IMR-90 (cell line): ENCODE data around the gene VASN. TPM values are rescaled to one million over a fixed set of nuclear protein-coding genes. Genes with fewer than 3 reads are reported as not detected.

Source experiments
- ATAC-seq: fragments of 200-7000 bp; cut with Tn5 transposase; 2 replicates; pipeline ENCODE4 v1.9.1; 2020; ENCODE audit warnings: low read depth, mild to moderate bottlenecking, moderate library complexity
- BruUV-seq: library from RNA; stranded (reverse); fragments of 400-500 nt; replicated peaks from 2 replicates; lab custom pipeline; 2021; lab: Mats Ljungman, UMichigan
- CTCF ChIA-PET: fragments of 300-600 bp; formaldehyde crosslinking; extraction: SDS; loops from one replicate; lab custom pipeline; 2021; ENCODE audit warnings: antibody characterized with exemption; lab: Yijun Ruan, JAX
- POLR2A ChIA-PET: fragments of 300-600 bp; sonication (Branson Sonifier 250); formaldehyde crosslinking; loops from one replicate; lab custom pipeline; 2022; ENCODE audit warnings: antibody characterized with exemption; ENCODE audit not compliant: unreplicated experiment; lab: Charles Lee
- DNase-seq: peaks from one replicate; pipeline ENCODE4 v3.0.0; 2013
- H2AFZ ChIP-seq: replicated peaks from 2 replicates; pipeline ENCODE3; 2013; ENCODE audit warnings: low read length, mild to moderate bottlenecking; ENCODE audit not compliant: poor library complexity
- H2AK5ac ChIP-seq: 2 replicates; pipeline ENCODE4 v1.6.1; 2013; ENCODE audit warnings: low read depth, low read length, inconsistent platforms
- H2AK9ac ChIP-seq: replicated peaks from 2 replicates; pipeline ENCODE3; 2013; ENCODE audit warnings: mild to moderate bottlenecking, low read depth, low read length, moderate library complexity; ENCODE audit not compliant: poor library complexity
- H2BK120ac ChIP-seq: 2 replicates; pipeline ENCODE4 v1.6.1; 2013; ENCODE audit warnings: low read depth, low read length, inconsistent platforms
- H2BK15ac ChIP-seq: 3 replicates; pipeline ENCODE4 v1.6.1; 2013; ENCODE audit warnings: low read depth, low read length, inconsistent platforms
- H2BK20ac ChIP-seq: 2 replicates; pipeline ENCODE4 v1.6.1; 2013; ENCODE audit warnings: low read depth, mild to moderate bottlenecking, inconsistent platforms, low read length, moderate library complexity
- H2BK5ac ChIP-seq: 2 replicates; pipeline ENCODE4 v1.6.1; 2013; ENCODE audit warnings: mild to moderate bottlenecking, low read depth, low read length, inconsistent platforms; ENCODE audit not compliant: poor library complexity, severe bottlenecking
- H3K14ac ChIP-seq: replicated peaks from 2 replicates; pipeline ENCODE4 v1.6.1; 2013; ENCODE audit warnings: low read depth, low read length, inconsistent platforms
- H3K18ac ChIP-seq: 2 replicates; pipeline ENCODE4 v1.6.1; 2013; ENCODE audit warnings: low read depth, low read length, control low read depth
- H3K23ac ChIP-seq: 2 replicates; pipeline ENCODE4 v1.6.1; 2013; ENCODE audit warnings: low read depth, low read length, inconsistent platforms
- H3K27ac ChIP-seq: 2 replicates; pipeline ENCODE4 v1.5.1; 2013; ENCODE audit warnings: mild to moderate bottlenecking, control low read depth, low read length; ENCODE audit not compliant: insufficient read depth
- H3K27me3 ChIP-seq: 2 replicates; pipeline ENCODE4 v1.6.1; 2013; ENCODE audit warnings: low read length; ENCODE audit not compliant: control insufficient read depth, insufficient read depth
- H3K36me3 ChIP-seq: 2 replicates; pipeline ENCODE4 v1.6.1; 2013; ENCODE audit warnings: low read length, mixed read lengths; ENCODE audit not compliant: control insufficient read depth, insufficient read depth
- H3K4ac ChIP-seq: 2 replicates; pipeline ENCODE4 v1.6.1; 2013; ENCODE audit warnings: low read depth, low read length, inconsistent platforms
- H3K4me1 ChIP-seq: 2 replicates; pipeline ENCODE4 v1.6.1; 2013; ENCODE audit warnings: low read length, mixed read lengths; ENCODE audit not compliant: control insufficient read depth, insufficient read depth
- H3K4me2 ChIP-seq: 2 replicates; pipeline ENCODE4 v1.6.1; 2013; ENCODE audit warnings: low read depth, mild to moderate bottlenecking, control low read depth, low read length, moderate library complexity
- H3K4me3 ChIP-seq: 2 replicates; pipeline ENCODE4 v1.5.1; 2013; ENCODE audit warnings: low read depth, mild to moderate bottlenecking, control low read depth, low read length, moderate library complexity; ENCODE audit not compliant: insufficient read depth
- H3K56ac ChIP-seq: 2 replicates; pipeline ENCODE4 v1.6.1; 2013; ENCODE audit warnings: low read length, inconsistent platforms; ENCODE audit not compliant: insufficient read depth; ENCODE audit errors: extremely low read depth
- H3K79me1 ChIP-seq, 2 experiments: 2 replicates each; pipeline ENCODE4 v1.6.1; 2013; ENCODE audit warnings: low read length in 2 of 2, inconsistent platforms in 1 of 2, low read depth in 1 of 2
- H3K9ac ChIP-seq: 2 replicates; pipeline ENCODE4 v1.6.1; 2013; ENCODE audit warnings: low read depth, low read length, control low read depth
- H3K9me1 ChIP-seq: 2 replicates; pipeline ENCODE4 v1.6.1; 2013; ENCODE audit warnings: low read length, inconsistent platforms; ENCODE audit not compliant: insufficient read depth
- H3K9me3 ChIP-seq: 2 replicates; pipeline ENCODE4 v1.6.1; 2013; ENCODE audit warnings: low read length; ENCODE audit not compliant: control insufficient read depth, insufficient read depth
- H4K20me1 ChIP-seq: 2 replicates; pipeline ENCODE4 v1.6.1; 2013; ENCODE audit warnings: low read length, inconsistent platforms; ENCODE audit not compliant: insufficient read depth
- H4K5ac ChIP-seq: 2 replicates; pipeline ENCODE4 v1.6.1; 2013; ENCODE audit warnings: mild to moderate bottlenecking, low read depth, low read length, control low read depth
- H4K8ac ChIP-seq, 2 experiments: 2 replicates each; pipeline ENCODE4 v1.6.1; 2013; ENCODE audit warnings: low read depth in 2 of 2, low read length in 2 of 2, control low read depth in 1 of 2, inconsistent platforms in 1 of 2
- H4K91ac ChIP-seq: 2 replicates; pipeline ENCODE4 v1.6.1; 2013; ENCODE audit warnings: low read depth, low read length, inconsistent platforms; ENCODE audit not compliant: insufficient read depth
- CHD1 ChIP-seq: IDR thresholded peaks from 2 replicates; pipeline ENCODE4 v1.6.1; 2012; ENCODE audit warnings: low read depth, low read length, improper control_type of control experiment
- NFE2L2 ChIP-seq: fragments of 150-350 bp; IDR thresholded peaks from 2 replicates; pipeline ENCODE4 v1.6.1; 2016; ENCODE audit warnings: low read depth, mild to moderate bottlenecking, low read length
- WGBS, 2 experiments: methylation state at CpG; one replicate each; pipeline versions ENCODE4 v1.1.5 to v1.1.7; 2013; ENCODE audit warnings: missing lambda C conversion rate in 2 of 2; ENCODE audit not compliant: insufficient read length in 1 of 2; ENCODE audit errors: extremely low coverage in 2 of 2; 5-methylcytosine and 5-hydroxymethylcytosine counted together
- dilution Hi-C: fragments of 300-500 bp; cut with HindIII; formaldehyde crosslinking; loops from one replicate; pipeline ENCODE4 v1.14.3; 2018; ENCODE audit warnings: low sequenced_read_pairs; ENCODE audit not compliant: unreplicated experiment
- in situ Hi-C: fragments of 300-500 bp; cut with MboI; formaldehyde crosslinking; loops from 3 replicates; pipeline ENCODE4 v1.14.3; 2019; ENCODE audit warnings: low sequenced_read_pairs, inconsistent platforms, mixed read lengths
- intact Hi-C: fragments of 100-400 bp; cut with micrococcal nuclease; formaldehyde crosslinking; loops from 2 replicates; pipeline ENCODE4 v1.10.0; 2022
- polyA plus RNA-seq, 3 experiments: library from polyadenylated mRNA; depleted of rRNA; stranded (reverse); fragments of >200 nt; gene quantifications; 2 replicates each; pipeline ENCODE4 v1.2.3, GENCODE V29; 2012; ENCODE audit warnings: low replicate concordance in 1 of 3
- total RNA-seq: library from RNA; depleted of rRNA; stranded (reverse); fragments of >200 nt; gene quantifications from 2 replicates; pipeline ENCODE4 v1.2.3, GENCODE V29; 2012
- TF ChIP-seq, protein P1 (sequence below): fragments of 150-350 bp; IDR thresholded peaks from 2 replicates; pipeline ENCODE4 v1.6.1; 2017; ENCODE audit warnings: mild to moderate bottlenecking, antibody characterized with exemption, low read length, low read depth

VASN gene
- total and polyA plus RNA-seq, 2 of the 4 experiments (the other 2 are of a cell fraction), result 9.3 to 87.2 TPM

DNA sequence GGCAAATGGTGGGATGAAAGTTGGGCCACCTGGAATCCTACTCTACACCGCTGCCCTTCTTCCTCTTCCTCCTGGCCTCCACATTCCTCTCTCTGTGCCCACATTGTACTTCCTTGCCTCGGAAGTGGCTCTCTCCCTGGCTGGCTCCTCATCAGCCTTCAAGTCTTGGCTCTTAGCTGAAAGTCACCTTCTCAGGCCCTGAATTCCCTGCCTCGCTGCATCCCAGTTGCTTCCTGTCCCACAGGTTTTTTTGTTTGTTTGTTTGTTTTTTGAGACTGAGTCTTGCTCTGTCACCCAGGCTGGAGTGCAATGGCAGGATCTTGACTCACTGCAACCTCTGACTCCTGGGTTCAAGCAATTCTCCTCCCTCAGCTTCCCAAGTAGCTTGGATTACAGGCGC is 18.0 kb upstream of the VASN start:
- dilution Hi-C loops (no loop called here), in situ Hi-C loops (no loop called here), intact Hi-C loops (no loop called here)
- 0 out of 2 replicates have a peak, but pooled peaks cover 8% of the 10 kb centered on the region for H3K9me1 ChIP-seq
- H4K20me1 ChIP-seq, result peaks cover 9% of the 10 kb centered on the region; the same call in 1 of the 2 replicates
- DNase-seq (no peak), ATAC-seq (no peak)
- TF ChIP-seq NFE2L2 (no peak), CHD1 (no peak)
- TF ChIP-seq, protein P1, sequence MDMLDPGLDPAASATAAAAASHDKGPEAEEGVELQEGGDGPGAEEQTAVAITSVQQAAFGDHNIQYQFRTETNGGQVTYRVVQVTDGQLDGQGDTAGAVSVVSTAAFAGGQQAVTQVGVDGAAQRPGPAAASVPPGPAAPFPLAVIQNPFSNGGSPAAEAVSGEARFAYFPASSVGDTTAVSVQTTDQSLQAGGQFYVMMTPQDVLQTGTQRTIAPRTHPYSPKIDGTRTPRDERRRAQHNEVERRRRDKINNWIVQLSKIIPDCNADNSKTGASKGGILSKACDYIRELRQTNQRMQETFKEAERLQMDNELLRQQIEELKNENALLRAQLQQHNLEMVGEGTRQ, result no peak
- no peaks in the 10 kb centered on the region for H3K9me3 ChIP-seq
- no peak overlapping the region for H3K4me2 ChIP-seq
- WGBS, 2 experiments, result 100% methylated on average over 2 of the region's 4 CpGs; no CpG with 5 or more reads in 1 of the 2 experiments
- no peak overlapping the region for H2AK5ac ChIP-seq
- H3K36me3 ChIP-seq, result no peaks in the 10 kb centered on the region; the same call in 1 of the 2 replicates
- H3K79me1 ChIP-seq, result peaks cover 7 to 19% of the 10 kb centered on the region in 2 experiments; a peak in 3 of 4 replicates
- no peak overlapping the region for H3K56ac ChIP-seq
- ChIA-PET CTCF (interaction anchor here (1.6 to 2.6 kb wide), 2 partner anchors 49 to 50 kb away, joined by 3 to 12 read pairs; no protein-coding TSS in a partner anchor), POLR2A (no interaction called here)
- no TSS peak for BruUV-seq
- 0 out of 2 replicates have a peak overlapping the region, but pooled peaks have one; percentile 0 for H3K4ac ChIP-seq
- H2BK15ac ChIP-seq, result no peak overlapping the region; the same call in 2 of the 3 replicates
- no peak overlapping the region for H2BK20ac ChIP-seq
- H3K18ac ChIP-seq, result no peak overlapping the region
- no peak overlapping the region for H2BK120ac ChIP-seq
- H2BK5ac ChIP-seq, result no peak overlapping the region
- no peak overlapping the region for H3K9ac ChIP-seq
- no peak overlapping the region for H3K27ac ChIP-seq
- no peak overlapping the region for H2AK9ac ChIP-seq
- H3K4me1 ChIP-seq, result peaks cover 5% of the 10 kb centered on the region
- H3K14ac ChIP-seq, result no peak overlapping the region
- H3K23ac ChIP-seq, result no peak overlapping the region
- no peak overlapping the region for H4K91ac ChIP-seq
- H4K5ac ChIP-seq, result no peak overlapping the region
- no peak overlapping the region for H3K4me3 ChIP-seq
- peak overlapping the region; percentile 40 for H2AFZ ChIP-seq
- H3K27me3 ChIP-seq, result no peaks in the 10 kb centered on the region
- H4K8ac ChIP-seq, result no peak overlapping the region
